Body of pancreas (tissue), 4 donors: ENCODE measurements around the gene BEST3. TPM values are rescaled to one million over a fixed set of nuclear protein-coding genes. Genes with fewer than 3 reads are reported as not detected.
"Not testable (repeated sequence)": the region's sequence is repeated elsewhere in the genome, so short reads cannot be mapped to it uniquely, and the experiment has no call there.

Experiments used
- ATAC-seq: fragments of 150-250 bp; one replicate; pipeline ENCODE4 v1.9.1; 2016
- DNase-seq, 4 donors: peaks; one replicate each; pipeline ENCODE4 v3.0.0-alpha.2; 2019
- H3K27ac ChIP-seq, 4 donors: fragments of 200-600 bp; sonication (generic); 1 replicate in 3 of 4; 2 replicates in 1 of 4; pipeline versions ENCODE4 v1.5.1 to v1.6.1; 2016 to 2019; ENCODE audit warnings: mild to moderate bottlenecking in 1 of 4, mixed read lengths in 1 of 4, moderate library complexity in 1 of 4
- H3K27me3 ChIP-seq, 2 donors: fragments of 200-600 bp; sonication (generic); one replicate each; pipeline ENCODE4 v1.6.0; 2016; ENCODE audit warnings: mild to moderate bottlenecking in 1 of 2
- H3K36me3 ChIP-seq, 2 donors: fragments of 200-600 bp; sonication (generic); replicated peaks in 1 of 2; 2 replicates each; pipeline ENCODE4 v1.5.1; 2016; ENCODE audit warnings: low read depth in 2 of 2; ENCODE audit not compliant: insufficient read depth in 1 of 2
- H3K4me1 ChIP-seq: fragments of 200-600 bp; sonication (generic); one replicate; pipeline ENCODE4 v1.6.0; 2016
- H3K4me3 ChIP-seq, 2 donors: fragments of 200-600 bp; sonication (generic); 1 replicate in 1 of 2; 2 replicates in 1 of 2; pipeline ENCODE4 v1.5.1; 2016 to 2019
- H3K9me3 ChIP-seq, 3 donors: fragments of 200-600 bp; sonication (generic); 1 replicate in 2 of 3; 2 replicates in 1 of 3; pipeline ENCODE4 v1.5.1; 2016
- POLR2A ChIP-seq, 3 donors: fragments of 450-650 bp; IDR thresholded peaks; one replicate each; pipeline ENCODE4 v1.6.1; 2016; ENCODE audit warnings: antibody characterized with exemption in 3 of 3, mild to moderate bottlenecking in 2 of 3
- WGBS, 2 donors: methylation state at CpG; one replicate each; pipeline ENCODE4 v1.1.5; 2017; 5-methylcytosine and 5-hydroxymethylcytosine counted together
- intact Hi-C: fragments of 100-400 bp; cut with DNase I; formaldehyde crosslinking; loops from one replicate; pipeline ENCODE4 v1.15.1; 2023
- total RNA-seq, 2 donors: library from RNA; depleted of rRNA; stranded (reverse); fragments of >200 nt; gene quantifications; one replicate each; pipeline ENCODE4 v1.1.0, GENCODE V29; 2016

The BEST3 gene
- total RNA-seq, 2 donors from 2014 or later, result 1.3 TPM; not detected in 1

DNA sequence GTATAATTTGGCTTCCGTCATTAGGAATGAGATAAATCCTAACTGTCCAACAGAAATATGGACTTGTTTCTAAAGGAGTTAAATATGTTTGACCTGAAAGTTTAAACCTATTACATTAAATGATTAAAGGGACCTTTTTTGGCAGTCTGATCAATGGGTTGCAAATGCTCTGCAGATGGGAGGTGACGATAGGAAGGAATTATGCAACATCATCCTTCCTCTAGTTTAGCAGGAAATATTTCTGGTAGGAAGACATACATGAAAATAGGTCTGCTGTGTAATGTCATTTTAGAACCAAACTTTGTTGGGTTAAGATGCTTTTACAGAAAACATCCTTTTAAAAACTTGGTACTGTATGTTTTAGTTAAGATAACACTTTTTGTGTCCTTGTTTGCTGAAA, 91.0 kb downstream of the BEST3 start:
- no peak for ATAC-seq
- Histone ChIP-seq H3K4me1 (no peaks in the 10 kb centered on the region), H3K4me3 (no peak overlapping the region), H3K9me3 (no peaks in the 10 kb centered on the region), H3K27ac (no peak overlapping the region), H3K27me3 (no peaks in the 10 kb centered on the region), H3K36me3 (no peaks in the 10 kb centered on the region)
- no peak for DNase-seq
- WGBS, 2 donors, result 47 to 57% methylated on average over 2 of the region's 2 CpGs
- intact Hi-C loops, result no loop called here
- no peak for TF ChIP-seq POLR2A (IDR thresholded peaks at IDR 0.05)

DNA sequence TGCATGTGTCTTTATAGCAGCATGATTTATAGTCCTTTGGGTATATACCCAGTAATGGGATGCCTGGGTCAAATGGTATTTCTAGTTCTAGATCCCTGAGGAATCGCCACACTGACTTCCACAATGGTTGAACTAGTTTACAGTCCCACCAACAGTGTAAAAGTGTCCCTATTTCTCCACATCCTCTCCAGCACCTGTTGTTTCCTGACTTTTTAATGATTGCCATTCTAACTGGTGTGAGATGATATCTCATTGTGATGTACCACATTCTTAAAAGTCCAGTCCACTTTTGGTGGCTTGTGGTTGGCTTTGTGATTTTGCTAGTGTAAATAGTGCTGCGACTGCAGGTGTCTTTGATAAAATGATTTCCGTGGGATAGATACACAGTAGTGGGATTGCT, 94.8 kb downstream of the BEST3 start:
- H3K27me3 ChIP-seq, H3K27ac ChIP-seq, H3K4me3 ChIP-seq, H3K9me3 ChIP-seq, intact Hi-C loops, ATAC-seq, H3K4me1 ChIP-seq, DNase-seq: not testable (repeated sequence)
- peaks cover 0 to 22% of the 10 kb centered on the region in 2 donors for H3K36me3 ChIP-seq
- 44 to 78% methylated on average over 2 to 3 of the region's 3 CpGs for WGBS, 2 donors

Other genes starting within 250 kb of the BEST3 start
- 10 to 100 TPM in 1 of 2 donors, 1 to 10 TPM in 1; 4.9 to 14.3 TPM for gene FRS2, start 228.9 kb downstream of the BEST3 start, total RNA-seq
- gene CCT2, start 113.8 kb downstream of the BEST3 start, total RNA-seq, result 10 to 100 TPM; 68.2 to 71.1 TPM
- gene LRRC10, start 88.4 kb downstream of the BEST3 start, total RNA-seq, result not detected
- 10 to 100 TPM; 61.0 to 62.3 TPM for gene RAB3IP, start 39.6 kb upstream of the BEST3 start, total RNA-seq
- gene MYRFL, start 125.9 kb upstream of the BEST3 start, total RNA-seq, result under 1 TPM; under 0.01 to 0.52 TPM